ENCODE data around the gene NHLH1. TPM values are rescaled to one million over a fixed set of nuclear protein-coding genes. Genes with fewer than 3 reads are reported as not detected.

Gene NHLH1
- total RNA-seq, 2 experiments from 2014 or later: 0.63 to 0.68 TPM

- Histone ChIP-seq H3K79me2 (ENCODE audit: insufficient read depth, low read depth, low read length) (no peaks in the 10 kb centered on the region), H3K4me1 (ENCODE audit: insufficient read depth, low read length, poor library complexity, severe bottlenecking) (no peaks in the 10 kb centered on the region), H3K9me2 (ENCODE audit: insufficient read depth, low read length) (no peaks in the 10 kb centered on the region), H2AFZ (ENCODE audit: low read length) (no peak overlapping the region), H3K27ac (ENCODE audit: low read depth, low read length, poor library complexity, severe bottlenecking) (no peak overlapping the region), H3K4me3 (ENCODE audit: low read depth, low read length, poor library complexity, severe bottlenecking) (no peak overlapping the region), H3K36me3 (ENCODE audit: insufficient read depth, low read length) (peaks cover 99% of the 10 kb centered on the region), H3K4me2 (ENCODE audit: low read length) (no peak overlapping the region), H4K20me1 (ENCODE audit: insufficient read depth, low read length) (no peaks in the 10 kb centered on the region), H3K9me3 (ENCODE audit: low read length) (no peaks in the 10 kb centered on the region)
- BruUV-seq (replicated peaks): no TSS peak
- intact Hi-C loops (cut with micrococcal nuclease; ENCODE audit: unreplicated experiment): no loop called here
- ChIA-PET CTCF (ENCODE audit: unreplicated experiment) (interaction anchor here (0.6 to 1.1 kb wide), 2 partner anchors 11 to 36 kb away, joined by 3 to 9 read pairs; no protein-coding TSS in a partner anchor), POLR2A (interaction anchor here (1.0 kb wide), 1 partner anchor 26 kb away, joined by 3 read pairs; no protein-coding TSS in a partner anchor)
- TF ChIP-seq CTCF (conservative IDR thresholded peaks at IDR 0.05; ENCODE audit: low read length) (no peak), EZH2phosphoT487 (IDR thresholded peaks at IDR 0.05; ENCODE audit: borderline replicate concordance, low read depth, low read length) (no peak)
- no peak for DNase-seq (ENCODE audit: low spot score)
Observed at GRCh38 chr1:160330119-160330518, 36.8 kb upstream of the NHLH1 start.

GRCh38 chr1:160332516-160332915 lies 34.4 kb upstream of the NHLH1 start:
- no peaks in the 10 kb centered on the region for H3K9me2 ChIP-seq (ENCODE audit: insufficient read depth, low read length)
- no peak overlapping the region for H3K4me2 ChIP-seq (ENCODE audit: low read length)
- ChIA-PET POLR2A (interaction anchor here (1.0 to 1.3 kb wide), 2 partner anchors 11 to 40 kb away, joined by 3 read pairs; partner anchors contain the start of genes COPA and NCSTN), CTCF (ENCODE audit: unreplicated experiment) (no interaction called here)
- no peak overlapping the region for H3K4me3 ChIP-seq (ENCODE audit: low read depth, low read length, poor library complexity, severe bottlenecking)
- intact Hi-C loops (cut with micrococcal nuclease; ENCODE audit: unreplicated experiment): no loop called here
- no peak overlapping the region for H2AFZ ChIP-seq (ENCODE audit: low read length)
- no peaks in the 10 kb centered on the region for H4K20me1 ChIP-seq (ENCODE audit: insufficient read depth, low read length)
- BruUV-seq (replicated peaks): no TSS peak
- H3K9me3 ChIP-seq (ENCODE audit: low read length): no peaks in the 10 kb centered on the region
- DNase-seq (ENCODE audit: low spot score): no peak
- no peaks in the 10 kb centered on the region for H3K4me1 ChIP-seq (ENCODE audit: insufficient read depth, low read length, poor library complexity, severe bottlenecking)
- TF ChIP-seq EZH2phosphoT487 (IDR thresholded peaks at IDR 0.05; ENCODE audit: borderline replicate concordance, low read depth, low read length) (no peak), CTCF (conservative IDR thresholded peaks at IDR 0.05; ENCODE audit: low read length) (no peak)
- peaks cover 94% of the 10 kb centered on the region for H3K36me3 ChIP-seq (ENCODE audit: insufficient read depth, low read length)
- H3K27ac ChIP-seq (ENCODE audit: low read depth, low read length, poor library complexity, severe bottlenecking): no peak overlapping the region
- peaks cover 6% of the 10 kb centered on the region; the same call in 1 of the 2 replicates for H3K79me2 ChIP-seq (ENCODE audit: insufficient read depth, low read depth, low read length)

GRCh38 chr1:160338580-160338979 lies 28.3 kb upstream of the NHLH1 start:
- ChIA-PET CTCF (ENCODE audit: unreplicated experiment) (interaction anchor here (1.1 kb wide), 1 partner anchor 47 kb away, joined by 3 read pairs; no protein-coding TSS in a partner anchor), POLR2A (interaction anchor here (0.6 to 0.7 kb wide), 3 partner anchors 22 to 240 kb away, joined by 3 read pairs; no protein-coding TSS in a partner anchor)
- Histone ChIP-seq H3K27ac (ENCODE audit: low read depth, low read length, poor library complexity, severe bottlenecking) (no peak overlapping the region), H2AFZ (ENCODE audit: low read length) (no peak overlapping the region), H3K9me3 (ENCODE audit: low read length) (no peaks in the 10 kb centered on the region), H3K4me3 (ENCODE audit: low read depth, low read length, poor library complexity, severe bottlenecking) (no peak overlapping the region), H3K4me2 (ENCODE audit: low read length) (no peak overlapping the region), H3K4me1 (ENCODE audit: insufficient read depth, low read length, poor library complexity, severe bottlenecking) (peaks cover 16% of the 10 kb centered on the region), H4K20me1 (ENCODE audit: insufficient read depth, low read length) (peaks cover 15% of the 10 kb centered on the region; the same call in 1 of the 2 replicates), H3K79me2 (ENCODE audit: insufficient read depth, low read depth, low read length) (peaks cover 40% of the 10 kb centered on the region), H3K36me3 (ENCODE audit: insufficient read depth, low read length) (peaks cover 63% of the 10 kb centered on the region), H3K9me2 (ENCODE audit: insufficient read depth, low read length) (no peaks in the 10 kb centered on the region)
- no TSS peak for BruUV-seq (replicated peaks)
- no peak for DNase-seq (ENCODE audit: low spot score)
- no peak for TF ChIP-seq EZH2phosphoT487 (IDR thresholded peaks at IDR 0.05; ENCODE audit: borderline replicate concordance, low read depth, low read length)
- intact Hi-C loops (cut with micrococcal nuclease; ENCODE audit: unreplicated experiment): no loop called here

Measured in OCI-LY7 (cell line).